H1 (cell line): ENCODE measurements around the gene CASD1.

Experiments
- CBX5 ChIP-seq: fragments of 300-800, 300-1000 bp; sonication (generic); IDR thresholded peaks from 2 replicates; pipeline ENCODE4 v1.7.1; 2016; ENCODE audit warnings: antibody characterized with exemption, low read length, low read depth
- CHD1 ChIP-seq: IDR thresholded peaks from 2 replicates; pipeline ENCODE4 v1.6.1; 2012; ENCODE audit warnings: low read depth, low read length, improper control_type of control experiment
- EGR1 ChIP-seq: IDR thresholded peaks from 2 replicates; pipeline ENCODE4 v1.6.1; 2011; ENCODE audit warnings: low read depth, low read length, borderline replicate concordance
- HDAC6 ChIP-seq: IDR thresholded peaks from one replicate; pipeline ENCODE4 v1.7.1; 2012; ENCODE audit warnings: low read depth, mild to moderate bottlenecking, inconsistent platforms, low read length, moderate library complexity
- JUND ChIP-seq: IDR thresholded peaks from 2 replicates; pipeline ENCODE4 v1.6.1; 2011; ENCODE audit warnings: mild to moderate bottlenecking, improper control_type of control experiment, low read length
- SUZ12 ChIP-seq: fragments of 200-600 bp; sonication (generic); IDR thresholded peaks from 2 replicates; pipeline ENCODE4 v1.6.1; 2012; ENCODE audit warnings: mild to moderate bottlenecking, inconsistent platforms, low read length, moderate library complexity, mixed read lengths
- TAF1 ChIP-seq: IDR thresholded peaks from 2 replicates; pipeline ENCODE4 v1.6.1; 2011; ENCODE audit warnings: mild to moderate bottlenecking, low read depth, low read length
- TF ChIP-seq, protein P1 (sequence below), 3 experiments: IDR thresholded peaks; 1 replicate in 2 of 3; 2 replicates in 1 of 3; pipeline versions ENCODE4 v1.5.1 to v1.6.1; 2011; ENCODE audit warnings: low read length in 3 of 3, mild to moderate bottlenecking in 3 of 3, inconsistent platforms in 2 of 3, low read depth in 1 of 3, moderate library complexity in 1 of 3; ENCODE audit not compliant: insufficient read depth in 1 of 3; ENCODE audit errors: control extremely low read depth in 1 of 3

DNA sequence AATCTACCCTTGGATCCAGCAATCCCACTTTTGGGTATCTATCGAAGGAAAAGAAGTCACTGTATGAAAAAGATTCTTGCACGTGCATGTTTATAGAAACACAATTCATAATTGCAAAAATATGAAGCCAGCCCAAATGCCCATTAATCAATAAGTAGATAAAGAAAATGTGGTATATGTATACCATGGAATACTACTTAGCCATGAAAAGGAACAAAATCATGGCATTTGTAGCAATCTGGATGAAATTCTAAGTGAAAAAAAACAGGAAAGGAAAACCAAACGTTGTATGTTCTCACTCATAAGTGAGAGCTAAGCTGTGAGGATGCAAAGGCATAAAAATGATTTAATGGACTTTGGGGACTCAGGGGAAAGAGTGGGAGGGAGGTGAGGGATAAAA, 18.2 kb upstream of the CASD1 start:
- TF ChIP-seq CHD1 = no peak
- TF ChIP-seq, protein P1, sequence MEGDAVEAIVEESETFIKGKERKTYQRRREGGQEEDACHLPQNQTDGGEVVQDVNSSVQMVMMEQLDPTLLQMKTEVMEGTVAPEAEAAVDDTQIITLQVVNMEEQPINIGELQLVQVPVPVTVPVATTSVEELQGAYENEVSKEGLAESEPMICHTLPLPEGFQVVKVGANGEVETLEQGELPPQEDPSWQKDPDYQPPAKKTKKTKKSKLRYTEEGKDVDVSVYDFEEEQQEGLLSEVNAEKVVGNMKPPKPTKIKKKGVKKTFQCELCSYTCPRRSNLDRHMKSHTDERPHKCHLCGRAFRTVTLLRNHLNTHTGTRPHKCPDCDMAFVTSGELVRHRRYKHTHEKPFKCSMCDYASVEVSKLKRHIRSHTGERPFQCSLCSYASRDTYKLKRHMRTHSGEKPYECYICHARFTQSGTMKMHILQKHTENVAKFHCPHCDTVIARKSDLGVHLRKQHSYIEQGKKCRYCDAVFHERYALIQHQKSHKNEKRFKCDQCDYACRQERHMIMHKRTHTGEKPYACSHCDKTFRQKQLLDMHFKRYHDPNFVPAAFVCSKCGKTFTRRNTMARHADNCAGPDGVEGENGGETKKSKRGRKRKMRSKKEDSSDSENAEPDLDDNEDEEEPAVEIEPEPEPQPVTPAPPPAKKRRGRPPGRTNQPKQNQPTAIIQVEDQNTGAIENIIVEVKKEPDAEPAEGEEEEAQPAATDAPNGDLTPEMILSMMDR (IDR thresholded peaks at IDR 0.05; ENCODE audit: control extremely low read depth in 1 of 3, insufficient read depth in 1 of 3, low read depth in 1 of 3, low read length in 3 of 3) = no peak
- TF ChIP-seq TAF1 = no peak
- TF ChIP-seq JUND = no peak
- TF ChIP-seq HDAC6 = no peak
- no peak for TF ChIP-seq CBX5
- TF ChIP-seq SUZ12 = no peak
- no peak for TF ChIP-seq EGR1
